NCI-H1694 (cell line): ENCODE measurements around the gene STIL.
"Not testable (repeated sequence)": the region's sequence is repeated elsewhere in the genome, so short reads cannot be mapped to it uniquely, and the experiment has no call there.

Source experiments
- DNase-seq: peaks from one replicate; lab custom pipeline; 2025; lab: John Stamatoyannopoulos, UW

STIL gene

GRCh38 chr1:47313915-47314664, at the start of gene STIL:
Gene STIL (minus strand): TSS chr1:47314147. CDS start chr1:47310319, 3,828 bp downstream.
- DNase-seq, result peak; percentile 99

- no peak for DNase-seq
These were observed 48.9 kb upstream of the STIL start for GRCh38 chr1:47362828-47363227.

- DNase-seq, result no peak
These were observed 47.4 kb upstream of the STIL start for GRCh38 chr1:47361380-47361779.

GRCh38 chr1:47351305-47351704, 37.4 kb upstream of the STIL start:
- no peak for DNase-seq

GRCh38 chr1:47348246-47348645, 34.3 kb upstream of the STIL start:
- DNase-seq, result no peak

GRCh38 chr1:47347735-47348134, 33.8 kb upstream of the STIL start:
- no peak for DNase-seq

GRCh38 chr1:47346979-47347378, 33.0 kb upstream of the STIL start:
- DNase-seq, result not testable (repeated sequence)

- no peak for DNase-seq
These were observed 26.3 kb upstream of the STIL start for GRCh38 chr1:47340227-47340626.

- no peak for DNase-seq
These were observed 24.5 kb upstream of the STIL start for GRCh38 chr1:47338249-47339077.

- DNase-seq, result no peak
These were observed 23.4 kb upstream of the STIL start for GRCh38 chr1:47337350-47337749.

- no peak for DNase-seq
These were observed 21.0 kb upstream of the STIL start for GRCh38 chr1:47334765-47335435.

- peak; percentile 54 for DNase-seq
These were observed 20.2 kb upstream of the STIL start for GRCh38 chr1:47333922-47334764.

GRCh38 chr1:47333578-47333921, 19.6 kb upstream of the STIL start, which contains the start of gene CMPK1:
Gene CMPK1 (plus strand): TSS chr1:47333790. CDS start chr1:47333946, 156 bp downstream.
- peak; percentile 52 for DNase-seq

GRCh38 chr1:47332779-47333577, 19.0 kb upstream of the STIL start:
- DNase-seq, result no peak

GRCh38 chr1:47331875-47332274, 17.9 kb upstream of the STIL start:
- DNase-seq, result no peak

GRCh38 chr1:47330212-47330611, 16.3 kb upstream of the STIL start:
- no peak for DNase-seq

GRCh38 chr1:47328992-47329391, 15.0 kb upstream of the STIL start:
- DNase-seq, result no peak

- no peak for DNase-seq
These were observed 12.3 kb upstream of the STIL start for GRCh38 chr1:47326271-47326670.

GRCh38 chr1:47325528-47325927, 11.6 kb upstream of the STIL start:
- no peak for DNase-seq

GRCh38 chr1:47324682-47325081, 10.7 kb upstream of the STIL start:
- DNase-seq, result no peak

GRCh38 chr1:47323599-47324031, 9.7 kb upstream of the STIL start:
- DNase-seq, result no peak
